Activated T-cell treated with anti-CD3 and anti-CD28 coated beads for 1 hour (primary cell): ENCODE results near the gene ZBTB17.

Source experiments
- DNase-seq: peaks from one replicate; pipeline ENCODE4 v3.0.0-alpha.2; 2020; ENCODE audit warnings: low read depth

Gene ZBTB17

DNA sequence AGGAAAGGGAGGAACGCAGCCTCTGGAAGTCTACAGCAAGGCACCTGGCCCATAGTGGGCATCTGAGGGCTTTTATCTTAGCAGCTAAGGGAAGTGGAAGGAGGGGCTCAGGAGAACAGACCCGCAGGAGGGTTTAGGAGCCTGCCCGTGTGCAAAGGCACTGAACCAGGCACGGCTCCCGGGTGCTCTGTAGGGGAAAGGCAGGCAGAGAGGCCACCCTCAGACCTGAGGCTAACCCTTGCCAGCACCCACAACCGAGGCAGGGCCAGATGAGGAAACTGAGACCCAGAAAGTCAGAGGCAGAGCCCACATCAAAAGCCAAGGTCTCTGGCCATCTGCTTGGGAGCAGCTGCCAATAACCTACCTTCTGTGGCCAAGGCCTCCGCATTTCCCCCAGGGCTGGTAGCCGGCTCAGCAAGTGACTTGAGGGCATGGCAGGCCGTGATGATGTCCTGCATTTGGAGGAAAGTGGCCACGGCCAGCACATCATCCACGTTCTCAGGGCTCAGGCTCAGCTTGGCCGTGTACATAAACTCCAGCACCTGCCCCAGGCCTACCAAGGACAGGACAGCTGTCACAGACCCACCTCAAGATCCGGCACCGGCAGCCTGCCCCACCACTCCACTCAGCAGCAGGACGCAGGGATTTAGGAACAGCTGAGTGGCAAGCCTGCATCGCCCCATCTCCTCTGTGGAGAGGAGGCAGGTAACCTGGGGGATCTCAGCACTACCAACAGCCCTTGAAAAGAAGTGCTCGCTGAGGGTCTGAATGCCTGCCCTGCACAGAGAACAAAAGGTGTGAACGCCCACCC, 29.1 kb downstream of the ZBTB17 start:
- DNase-seq: no peak

DNA sequence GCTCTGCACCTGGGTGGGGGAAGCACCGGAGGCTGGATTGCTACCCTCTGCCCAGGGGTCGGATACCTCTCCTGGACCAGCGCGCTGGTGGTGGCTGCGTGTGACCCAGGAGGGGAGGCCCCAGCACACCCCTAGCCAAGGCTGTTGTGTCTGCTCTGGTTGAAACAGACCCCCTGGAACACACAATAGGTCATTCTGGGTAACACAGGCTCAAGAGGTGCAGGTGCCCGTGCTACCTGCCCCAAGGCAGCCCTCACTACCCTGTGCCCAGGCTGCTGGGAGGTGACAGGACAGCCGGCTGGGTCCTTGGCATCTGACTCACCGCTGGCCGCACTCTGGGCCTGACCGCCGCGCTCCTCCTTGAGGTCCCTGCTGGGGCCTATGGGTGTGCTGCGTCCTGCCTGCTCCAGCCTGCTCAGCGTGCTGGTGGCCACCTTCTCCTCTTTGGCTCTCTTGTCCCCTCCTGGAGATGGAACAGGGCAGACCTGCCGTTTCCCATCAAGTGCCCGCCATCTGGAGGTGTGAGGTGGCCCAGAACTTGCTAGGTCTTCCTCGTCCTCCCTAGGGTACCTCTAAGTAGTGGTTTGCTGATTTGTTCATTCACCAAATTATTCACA, 30.0 kb downstream of the ZBTB17 start:
- DNase-seq: no peak

DNA sequence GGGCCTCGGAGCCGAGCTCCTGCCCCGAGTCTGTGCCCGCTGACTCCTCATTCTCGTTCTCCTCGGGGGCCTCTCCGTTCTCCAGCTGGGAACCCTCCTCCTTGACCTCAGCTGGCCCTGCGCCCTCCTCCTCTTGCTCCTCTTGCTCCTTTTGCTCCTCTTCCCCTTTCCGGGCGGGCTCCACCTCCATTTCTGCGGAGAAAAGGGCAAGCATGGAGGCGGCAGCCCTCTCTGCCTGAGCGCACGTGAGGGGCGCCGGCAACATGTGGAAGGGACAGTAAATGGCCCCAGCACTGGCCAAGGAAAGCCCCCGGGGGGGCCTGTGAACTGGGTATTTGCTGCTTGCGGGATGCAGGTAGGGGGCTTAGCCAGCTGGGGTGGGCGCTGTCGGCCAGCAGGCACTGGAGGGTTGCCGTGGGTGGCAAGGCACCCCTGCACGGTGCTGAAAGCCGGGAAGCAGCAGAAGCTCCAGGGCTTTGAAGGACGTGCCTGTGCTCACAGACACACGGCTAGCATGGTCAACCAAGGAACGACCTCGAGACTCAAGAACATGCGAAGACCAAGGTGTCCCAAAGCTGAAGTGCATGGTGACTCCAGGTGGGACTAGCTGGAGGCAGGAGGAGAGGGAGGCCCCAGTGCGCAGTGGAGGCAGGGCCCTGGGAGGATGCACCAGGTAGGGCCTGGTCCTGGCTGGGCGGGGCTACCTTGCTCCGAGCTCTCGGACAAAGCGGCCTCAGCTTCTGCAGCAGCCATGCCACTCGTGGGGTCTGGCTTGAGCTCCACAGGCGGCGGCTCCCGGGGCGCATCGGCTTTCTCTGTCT, 30.7 kb downstream of the ZBTB17 start:
- DNase-seq: no peak

DNA sequence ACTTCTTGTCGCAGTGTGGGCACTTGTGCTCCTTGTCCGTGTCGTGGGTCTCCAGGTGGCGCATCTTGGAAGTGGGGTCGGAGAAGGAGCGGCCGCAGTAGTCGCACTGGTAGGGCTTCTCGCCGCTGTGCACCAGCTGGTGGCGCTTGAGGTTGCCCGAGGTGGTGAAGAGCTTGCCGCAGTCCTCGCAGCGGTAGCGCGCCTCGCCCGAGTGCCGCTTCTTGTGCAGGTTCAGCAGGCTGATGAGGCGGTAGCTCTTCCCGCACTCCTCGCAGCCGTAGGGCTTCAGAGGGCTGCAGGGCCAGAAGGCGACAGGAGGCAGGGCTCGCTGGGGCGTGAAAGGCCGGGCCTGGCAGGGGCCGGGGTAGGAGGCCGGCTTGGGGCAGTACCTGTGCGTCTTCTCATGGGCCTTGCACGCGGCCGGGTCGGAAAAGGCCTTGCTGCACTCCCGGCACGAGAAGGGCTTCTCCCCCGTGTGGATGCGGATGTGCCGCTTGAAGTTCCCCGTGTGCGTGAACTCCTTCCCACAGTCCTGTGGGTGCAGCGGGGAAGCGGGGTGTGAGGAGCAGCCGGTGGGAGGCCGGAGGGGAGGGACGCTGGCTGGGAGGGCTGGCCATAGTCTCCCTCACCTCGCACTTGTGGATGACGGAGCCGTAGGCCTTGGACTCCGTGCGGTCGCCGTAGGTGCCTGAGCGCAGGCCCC, 31.4 kb downstream of the ZBTB17 start:
- DNase-seq: no peak

DNA sequence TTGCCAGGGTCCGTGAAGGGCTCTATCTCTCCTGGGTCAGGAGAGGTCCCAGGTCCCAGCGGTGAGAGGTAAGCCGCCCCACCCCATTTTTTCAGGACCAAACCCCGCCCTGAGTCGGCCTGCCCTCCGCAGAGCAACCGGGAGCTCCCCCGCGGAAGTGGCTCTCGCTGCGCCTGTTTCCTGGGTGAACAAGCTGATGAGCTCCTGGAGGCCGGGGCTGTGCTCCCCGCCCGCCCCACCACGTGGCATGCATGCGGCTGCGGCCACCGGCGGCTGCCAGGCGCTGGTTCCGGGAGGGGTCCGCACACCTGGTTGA, 32.0 kb downstream of the ZBTB17 start:
- no peak for DNase-seq

DNA sequence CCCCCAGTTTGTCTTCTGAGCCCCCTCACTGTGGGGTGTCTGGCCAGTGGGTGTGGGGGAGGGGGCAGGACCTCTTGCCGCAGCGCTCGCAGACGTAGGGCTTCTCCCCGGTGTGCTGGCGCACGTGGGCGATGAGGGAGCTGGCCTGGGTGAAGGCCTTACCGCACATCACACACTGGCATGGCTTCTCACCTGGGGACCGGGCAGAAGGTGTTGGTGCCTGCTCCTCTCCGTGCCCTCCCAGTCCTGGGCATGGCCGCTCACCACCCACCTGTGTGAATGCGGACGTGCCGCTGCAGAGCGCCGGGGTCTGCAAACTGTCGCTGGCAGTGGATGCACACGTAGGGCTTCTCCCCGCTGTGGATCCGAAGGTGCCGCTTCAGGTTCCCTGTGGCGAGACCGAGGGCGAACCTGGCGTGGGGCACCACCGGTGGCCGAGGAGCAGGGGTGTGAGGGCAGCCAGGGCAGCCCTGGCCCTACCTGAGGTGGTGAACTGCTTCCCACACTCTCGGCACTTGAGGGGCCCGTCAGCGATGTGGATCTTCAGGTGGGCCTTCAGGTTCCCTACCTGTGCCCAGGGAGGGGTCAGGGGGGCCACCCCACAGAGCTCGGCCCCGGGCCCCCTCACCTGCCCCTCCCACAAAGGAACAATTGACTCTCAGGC, 32.4 kb downstream of the ZBTB17 start:
- no peak for DNase-seq

DNA sequence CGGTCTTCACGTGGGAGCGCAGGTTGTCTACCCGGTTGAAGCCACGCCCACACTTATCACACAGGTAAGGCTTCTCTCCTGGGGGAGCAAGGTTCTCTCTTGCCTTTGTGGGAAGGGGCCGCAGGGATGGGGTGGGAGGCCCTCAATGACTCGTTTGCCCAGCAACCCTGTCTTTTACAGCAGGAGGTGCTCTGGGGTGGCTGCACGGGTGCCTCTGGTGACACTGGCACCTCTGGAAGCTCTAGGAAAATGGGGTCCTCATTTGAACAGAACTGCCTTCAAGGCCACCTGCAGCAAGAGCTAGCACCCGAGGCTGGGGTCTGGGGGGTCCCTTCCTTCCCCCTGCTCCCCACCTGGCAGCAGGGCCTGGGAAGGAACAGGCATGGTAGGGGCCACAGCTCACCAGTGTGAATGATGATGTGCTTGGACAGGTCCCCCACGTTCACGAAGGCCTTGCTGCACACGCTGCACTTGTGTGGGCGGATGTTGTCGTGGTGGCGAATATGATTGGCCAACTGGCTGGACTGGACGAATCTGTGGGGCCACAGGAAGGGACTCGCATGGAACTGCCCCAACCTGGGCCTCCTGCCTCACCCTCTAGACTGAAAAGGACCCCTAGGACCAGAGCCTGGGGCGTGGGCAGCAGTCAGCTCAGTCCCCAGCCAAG, 33.1 kb downstream of the ZBTB17 start:
- no peak for DNase-seq

DNA sequence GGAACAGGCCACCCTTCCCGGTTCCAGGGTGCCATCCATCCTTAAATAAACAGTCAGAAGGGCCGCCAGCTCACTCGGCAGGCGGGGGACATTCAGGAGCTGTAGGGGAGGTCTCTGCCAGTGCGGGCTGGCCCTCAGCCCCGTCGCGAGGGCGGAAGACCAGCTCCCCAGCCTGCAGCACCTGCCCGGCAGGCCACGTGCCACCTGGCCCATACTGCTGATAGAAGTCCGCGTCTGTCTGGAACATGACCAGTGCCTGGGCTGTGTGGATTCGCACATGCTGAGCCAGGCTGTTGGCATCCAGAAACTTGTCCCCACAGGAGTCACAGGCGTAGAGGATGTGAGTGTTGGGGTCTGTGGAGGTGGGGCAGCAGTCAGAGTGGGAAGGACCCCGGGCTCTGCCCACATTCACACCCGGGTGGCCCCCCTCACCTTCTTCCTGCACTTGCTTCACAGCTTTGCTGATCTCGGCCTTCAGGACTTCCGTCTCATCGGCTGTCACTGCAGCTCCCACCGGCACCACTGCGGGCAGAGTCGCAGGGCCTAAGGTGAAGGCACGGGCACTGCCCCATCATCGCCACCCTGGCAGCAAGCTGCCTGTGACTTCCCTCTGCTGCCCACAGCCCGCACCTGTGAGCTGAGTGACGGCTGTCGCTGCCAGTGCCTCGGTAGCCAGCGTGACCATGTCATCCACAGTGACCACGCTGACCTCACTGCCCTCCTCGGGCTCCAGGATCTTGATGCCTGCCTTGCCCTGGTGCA, 33.8 kb downstream of the ZBTB17 start:
- no peak for DNase-seq

DNA sequence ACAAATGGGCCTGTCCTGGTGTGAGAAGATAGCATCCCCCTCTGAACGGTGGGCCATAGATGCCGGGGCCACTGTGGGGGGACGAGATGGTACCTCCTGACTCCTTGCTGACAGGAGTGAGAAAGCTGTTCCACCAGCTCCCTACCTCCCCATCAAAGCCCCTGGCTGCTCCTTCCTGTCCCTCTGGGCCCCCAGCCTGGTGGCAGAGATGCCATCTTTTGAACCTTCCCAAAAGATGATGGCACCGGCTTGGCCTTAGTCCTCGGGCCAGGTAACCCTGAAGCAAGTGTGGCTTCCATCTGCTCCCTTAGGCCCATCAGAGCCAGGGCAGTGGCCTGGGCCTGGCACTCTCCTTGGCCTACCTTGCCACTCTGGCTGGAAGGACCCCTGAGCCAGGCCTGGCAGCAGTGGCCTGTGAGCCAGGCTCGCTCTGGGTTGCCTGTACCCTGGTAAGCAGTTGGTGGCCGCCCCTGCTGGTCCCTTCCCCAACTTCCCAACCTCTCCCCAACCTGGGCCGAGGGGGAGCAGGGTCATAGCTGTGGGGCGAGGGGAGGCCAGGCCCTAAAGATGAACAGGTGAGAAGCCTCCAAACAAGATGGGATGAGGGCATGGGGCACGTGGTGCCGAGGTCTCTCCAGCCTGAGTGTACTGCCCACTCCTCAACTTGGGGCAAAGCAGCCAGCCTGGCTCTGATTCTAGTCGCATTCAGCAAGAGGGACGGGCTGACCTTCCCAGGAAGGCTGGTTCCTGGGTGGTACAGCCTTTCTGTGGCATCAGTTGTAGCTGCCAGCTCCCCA, 34.7 kb downstream of the ZBTB17 start:
- DNase-seq: no peak

DNA sequence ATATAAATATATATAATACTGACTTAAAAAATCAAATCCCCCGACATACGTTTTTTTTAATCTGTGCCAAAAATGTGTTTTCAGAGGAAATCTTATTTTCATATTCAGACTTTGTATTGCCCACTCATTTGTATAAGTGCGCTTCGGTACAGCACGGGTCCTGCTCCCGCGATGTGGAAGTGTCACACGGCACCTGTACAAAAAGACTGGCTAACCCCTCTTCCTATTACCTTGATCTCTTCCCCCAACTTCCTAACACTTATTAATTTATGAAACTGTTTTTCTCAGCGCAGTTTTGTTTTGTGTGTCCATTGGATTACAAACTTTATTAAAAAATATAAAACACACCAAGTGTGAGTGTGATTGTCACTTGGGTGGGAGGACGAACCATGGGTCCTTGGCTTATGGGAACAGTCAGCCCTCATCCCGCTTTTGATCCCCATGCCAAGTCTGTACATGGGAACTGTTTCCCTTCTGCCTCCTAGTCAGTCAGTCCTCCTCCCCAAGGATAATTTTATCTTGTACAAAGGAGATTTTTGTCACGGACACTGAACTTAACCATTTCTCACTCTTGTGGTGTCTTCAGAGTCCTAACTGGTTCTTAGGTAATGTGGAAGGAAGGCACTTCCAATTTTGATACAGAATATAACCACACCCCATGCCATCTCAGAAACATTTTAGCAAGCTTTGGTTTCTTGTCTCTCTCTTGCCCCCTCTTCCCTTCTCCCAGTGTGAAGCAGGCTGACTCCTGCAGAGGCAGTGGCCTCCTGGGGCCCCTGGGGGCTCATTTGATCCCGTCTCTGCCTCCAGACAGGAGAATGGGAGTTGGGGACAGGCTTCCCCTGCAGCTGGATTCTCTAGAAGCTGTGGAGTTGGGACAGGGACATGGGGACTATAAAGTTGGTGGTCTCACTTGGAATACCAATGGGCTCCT, 35.5 kb downstream of the ZBTB17 start:
- no peak for DNase-seq

DNA sequence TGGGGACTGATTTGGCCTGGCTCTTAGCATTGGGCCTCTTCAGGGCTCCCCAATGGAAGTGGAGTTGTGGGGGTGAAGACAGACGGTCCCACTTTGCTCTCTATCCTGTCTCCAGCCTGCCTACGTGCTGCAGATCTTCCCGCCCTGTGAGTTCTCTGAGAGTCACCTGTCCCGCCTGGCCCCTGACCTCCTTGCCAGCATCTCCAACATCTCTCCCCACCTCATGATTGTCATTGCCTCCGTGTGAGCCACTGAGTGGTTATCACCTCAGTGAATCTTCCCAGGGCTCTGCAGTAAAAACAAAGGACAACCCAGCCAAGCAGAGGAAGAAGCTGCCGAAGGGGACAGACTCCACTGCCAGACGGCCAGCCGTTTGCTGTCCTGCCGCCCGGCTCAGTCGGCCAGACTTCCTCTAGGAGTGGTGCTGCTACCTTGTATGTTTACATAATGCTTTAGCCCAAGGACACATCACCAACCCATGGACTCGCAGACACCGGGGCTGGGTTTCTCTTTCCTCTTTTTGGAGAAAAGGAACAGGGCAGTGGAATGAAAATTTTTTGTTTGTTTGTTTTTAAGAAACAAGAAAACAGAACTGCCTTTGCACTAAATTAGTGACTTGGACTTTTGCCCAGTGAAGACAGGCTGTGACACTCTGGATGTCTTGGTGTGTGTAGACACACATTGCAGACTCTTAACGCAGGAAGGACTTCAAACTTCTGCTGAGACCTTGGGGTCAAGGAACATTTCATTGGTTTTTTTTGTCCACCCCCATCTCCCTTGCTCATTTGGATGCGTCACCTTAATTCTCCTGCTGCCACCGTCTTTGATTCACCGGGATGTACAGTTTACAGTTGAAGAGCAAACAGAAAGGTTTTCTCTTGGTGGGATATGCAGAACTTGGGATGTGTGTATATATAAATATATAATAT, 36.5 kb downstream of the ZBTB17 start:
- no peak for DNase-seq

DNA sequence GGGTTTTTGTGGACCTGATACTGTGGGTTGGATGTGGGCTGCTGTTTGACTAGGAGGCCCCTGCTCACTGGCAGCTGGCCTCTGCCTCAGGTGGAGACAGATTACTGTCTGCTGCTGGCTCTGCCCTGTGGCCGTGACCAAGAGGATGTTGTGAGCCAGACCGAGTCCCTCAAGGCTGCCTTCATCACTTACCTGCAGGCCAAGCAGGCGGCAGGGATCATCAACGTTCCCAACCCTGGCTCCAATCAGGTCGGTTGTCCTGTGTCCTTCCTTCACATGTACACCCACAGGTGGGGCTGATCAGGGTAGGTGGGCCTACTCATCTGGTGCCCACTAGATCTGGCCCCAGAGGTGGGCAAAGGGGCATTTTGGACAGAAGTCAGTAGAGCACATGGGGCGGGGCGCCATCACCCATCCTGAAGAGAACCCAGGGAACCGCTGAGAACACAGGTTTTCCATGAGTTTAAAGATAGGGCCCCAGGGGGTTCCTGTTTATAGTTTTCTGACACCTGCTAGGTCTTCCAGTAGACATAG, 37.2 kb downstream of the ZBTB17 start:
- no peak for DNase-seq

DNA sequence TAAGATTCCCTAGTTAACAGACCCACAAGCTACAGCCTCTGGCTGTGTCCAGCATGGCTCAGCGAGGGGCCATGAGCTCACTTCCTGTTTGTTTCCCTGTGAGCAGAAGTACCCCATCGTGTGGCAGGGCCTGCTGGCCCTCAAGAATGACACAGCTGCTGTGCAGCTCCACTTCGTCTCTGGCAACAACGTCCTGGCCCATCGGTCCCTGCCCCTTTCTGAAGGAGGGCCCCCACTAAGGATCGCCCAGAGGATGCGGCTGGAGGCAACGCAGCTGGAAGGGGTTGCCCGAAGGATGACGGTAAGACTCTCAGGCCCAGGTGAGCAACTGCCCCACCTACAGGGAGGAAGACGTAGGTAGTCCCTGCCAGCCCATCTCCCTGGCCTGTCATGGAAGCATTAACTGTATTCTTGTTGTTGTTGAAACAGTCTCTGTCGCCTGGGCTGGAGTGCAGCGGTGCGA, 38.2 kb downstream of the ZBTB17 start:
- no peak for DNase-seq

DNA sequence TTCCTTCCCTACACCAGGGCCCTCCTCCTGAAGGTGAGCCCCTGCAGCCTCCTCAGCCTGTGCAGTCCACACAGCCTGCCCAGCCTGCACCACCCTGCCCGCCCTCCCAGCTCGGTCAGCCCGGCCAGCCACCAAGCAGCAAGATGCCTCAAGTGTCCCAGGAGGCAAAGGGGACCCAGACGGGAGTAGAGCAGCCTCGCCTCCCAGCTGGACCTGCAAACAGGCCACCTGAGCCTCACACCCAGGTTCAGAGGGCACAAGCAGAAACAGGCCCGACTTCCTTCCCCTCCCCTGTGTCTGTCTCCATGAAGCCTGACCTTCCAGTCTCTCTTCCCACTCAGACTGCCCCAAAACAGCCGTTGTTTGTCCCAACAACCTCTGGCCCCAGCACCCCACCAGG, 38.8 kb downstream of the ZBTB17 start:
- DNase-seq: no peak

DNA sequence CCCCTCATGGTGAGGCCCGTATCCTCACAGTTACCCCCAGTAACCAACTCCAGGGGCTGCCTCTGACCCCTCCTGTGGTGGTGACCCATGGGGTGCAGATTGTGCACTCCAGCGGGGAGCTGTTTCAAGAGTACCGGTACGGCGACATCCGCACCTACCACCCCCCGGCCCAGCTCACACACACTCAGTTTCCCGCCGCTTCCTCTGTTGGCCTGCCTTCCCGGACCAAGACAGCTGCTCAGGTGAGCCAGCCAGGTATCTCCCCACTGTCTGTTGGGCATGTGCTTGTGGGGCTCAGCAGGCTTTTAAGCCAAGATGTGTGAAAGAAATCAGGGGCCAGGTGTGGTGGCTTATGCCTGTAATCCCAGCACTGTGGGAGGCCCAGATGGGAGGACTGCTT, 39.9 kb downstream of the ZBTB17 start:
- DNase-seq: no peak

DNA sequence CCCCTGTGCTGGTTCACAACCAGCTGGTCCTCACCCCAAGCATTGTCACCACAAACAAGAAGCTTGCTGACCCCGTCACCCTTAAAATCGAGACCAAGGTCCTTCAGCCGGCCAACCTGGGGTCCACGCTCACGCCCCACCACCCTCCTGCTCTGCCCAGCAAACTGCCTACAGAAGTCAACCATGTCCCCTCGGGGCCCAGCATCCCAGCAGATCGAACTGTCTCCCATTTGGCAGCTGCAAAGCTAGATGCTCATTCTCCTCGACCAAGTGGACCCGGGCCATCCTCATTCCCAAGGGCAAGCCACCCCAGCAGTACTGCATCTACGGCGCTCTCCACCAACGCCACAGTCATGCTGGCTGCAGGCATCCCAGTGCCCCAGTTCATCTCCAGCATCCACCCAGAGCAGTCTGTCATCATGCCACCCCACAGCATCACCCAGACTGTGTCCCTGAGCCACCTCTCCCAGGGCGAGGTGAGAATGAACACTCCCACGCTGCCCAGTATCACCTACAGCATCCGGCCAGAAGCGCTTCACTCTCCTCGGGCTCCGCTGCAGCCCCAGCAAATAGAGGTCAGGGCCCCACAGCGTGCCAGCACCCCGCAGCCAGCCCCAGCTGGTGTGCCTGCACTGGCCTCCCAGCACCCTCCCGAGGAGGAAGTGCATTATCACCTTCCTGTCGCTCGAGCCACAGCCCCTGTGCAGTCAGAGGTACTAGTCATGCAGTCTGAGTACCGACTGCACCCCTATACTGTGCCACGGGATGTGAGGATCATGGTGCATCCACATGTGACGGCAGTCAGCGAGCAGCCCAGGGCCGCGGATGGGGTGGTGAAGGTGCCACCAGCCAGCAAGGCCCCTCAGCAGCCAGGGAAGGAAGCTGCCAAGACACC, 40.6 kb downstream of the ZBTB17 start:
- no peak for DNase-seq
